H9 (cell line): ENCODE data around the gene LRRC14B. TPM values are rescaled to one million over a fixed set of nuclear protein-coding genes. Genes with fewer than 3 reads are reported as not detected.

Experiments used
- DNase-seq: peaks from one replicate; pipeline ENCODE4 v3.0.0-alpha.2; 2017
- H2AFZ ChIP-seq: one replicate; pipeline ENCODE4 v1.6.1; 2013; ENCODE audit warnings: mild to moderate bottlenecking, low read length, control low read depth, moderate library complexity
- H2AK5ac ChIP-seq: 2 replicates; pipeline ENCODE4 v1.6.1; 2013; ENCODE audit warnings: low read length, control low read depth, mixed read lengths; ENCODE audit not compliant: insufficient read length
- H2BK120ac ChIP-seq: one replicate; pipeline ENCODE4 v1.6.1; 2013; ENCODE audit warnings: low read depth, mild to moderate bottlenecking, low read length, control low read depth, inconsistent platforms; ENCODE audit not compliant: poor library complexity, severe bottlenecking
- H2BK12ac ChIP-seq: 2 replicates; pipeline ENCODE4 v1.6.1; 2013; ENCODE audit warnings: low read length, control low read depth, mixed read lengths, low read depth; ENCODE audit not compliant: insufficient read length
- H2BK15ac ChIP-seq: 2 replicates; pipeline ENCODE4 v1.6.1; 2013; ENCODE audit warnings: low read depth, low read length, control low read depth
- H2BK20ac ChIP-seq: one replicate; pipeline ENCODE4 v1.6.1; 2013; ENCODE audit warnings: low read depth, mild to moderate bottlenecking, low read length, control low read depth, inconsistent platforms; ENCODE audit not compliant: poor library complexity, severe bottlenecking
- H2BK5ac ChIP-seq: 2 replicates; pipeline ENCODE4 v1.6.1; 2013; ENCODE audit warnings: low read length, control low read depth, mixed read lengths; ENCODE audit not compliant: insufficient read length
- H3K14ac ChIP-seq: 2 replicates; pipeline ENCODE4 v1.6.1; 2013; ENCODE audit warnings: low read length, control low read depth; ENCODE audit not compliant: insufficient read depth
- H3K18ac ChIP-seq: 2 replicates; pipeline ENCODE4 v1.6.1; 2013; ENCODE audit warnings: low read depth, mild to moderate bottlenecking, mixed read lengths, low read length, control low read depth; ENCODE audit not compliant: insufficient read length
- H3K23ac ChIP-seq: 2 replicates; pipeline ENCODE4 v1.6.1; 2013; ENCODE audit warnings: low read length, control low read depth, mixed read lengths, low read depth; ENCODE audit not compliant: insufficient read length
- H3K23me2 ChIP-seq: 2 replicates; pipeline ENCODE4 v1.6.1; 2013; ENCODE audit warnings: low read depth, mild to moderate bottlenecking, mixed read lengths, low read length, control low read depth; ENCODE audit not compliant: insufficient read length, poor library complexity, severe bottlenecking
- H3K27ac ChIP-seq: 2 replicates; pipeline ENCODE4 v1.5.1; 2013; ENCODE audit warnings: low read length, control low read depth, mixed read lengths, low read depth; ENCODE audit not compliant: insufficient read length
- H3K27me3 ChIP-seq: 2 replicates; pipeline ENCODE4 v1.6.1; 2013; ENCODE audit warnings: low read length, control low read depth, inconsistent platforms; ENCODE audit not compliant: insufficient read depth
- H3K4ac ChIP-seq: 2 replicates; pipeline ENCODE4 v1.6.1; 2013; ENCODE audit warnings: low read depth, mild to moderate bottlenecking, control low read depth, inconsistent platforms, low read length, moderate library complexity
- H3K4me1 ChIP-seq: 2 replicates; pipeline ENCODE4 v1.6.1; 2013; ENCODE audit warnings: low read length, control low read depth, inconsistent platforms; ENCODE audit not compliant: insufficient read depth
- H3K4me2 ChIP-seq: 2 replicates; pipeline ENCODE4 v1.6.1; 2013; ENCODE audit warnings: low read length, control low read depth, mixed read lengths; ENCODE audit not compliant: insufficient read length, insufficient read depth
- H3K56ac ChIP-seq: 2 replicates; pipeline ENCODE4 v1.6.1; 2013; ENCODE audit warnings: low read depth, mild to moderate bottlenecking, mixed read lengths, low read length, control low read depth; ENCODE audit not compliant: insufficient read length
- H3K79me1 ChIP-seq: 2 replicates; pipeline ENCODE4 v1.6.1; 2013; ENCODE audit warnings: low read depth, mild to moderate bottlenecking, moderate library complexity, low read length, control low read depth, inconsistent platforms; ENCODE audit not compliant: insufficient read depth, poor library complexity, severe bottlenecking
- H3K79me2 ChIP-seq: 2 replicates; pipeline ENCODE4 v1.6.1; 2013; ENCODE audit warnings: low read length, control low read depth, inconsistent platforms; ENCODE audit not compliant: insufficient read depth
- H3K9ac ChIP-seq: 2 replicates; pipeline ENCODE4 v1.6.1; 2013; ENCODE audit warnings: low read length, control low read depth, mixed read lengths; ENCODE audit not compliant: insufficient read length; ENCODE audit errors: extremely low read depth
- H3K9me3 ChIP-seq: one replicate; pipeline ENCODE4 v1.6.1; 2013; ENCODE audit warnings: low read depth, low read length, inconsistent platforms; ENCODE audit not compliant: control insufficient read depth
- H3T11ph ChIP-seq: one replicate; pipeline ENCODE4 v1.6.1; 2013; ENCODE audit warnings: mild to moderate bottlenecking, low read length, control low read depth, inconsistent platforms
- H4K20me1 ChIP-seq: one replicate; pipeline ENCODE4 v1.6.1; 2013; ENCODE audit not compliant: control insufficient read depth, insufficient read length, insufficient read depth
- H4K5ac ChIP-seq: 2 replicates; pipeline ENCODE4 v1.6.1; 2013; ENCODE audit warnings: low read depth, mild to moderate bottlenecking, mixed read lengths, low read length, control low read depth; ENCODE audit not compliant: insufficient read length
- H4K8ac ChIP-seq: replicated peaks from 2 replicates; pipeline ENCODE4 v1.6.1; 2013; ENCODE audit warnings: low read length, control low read depth, mixed read lengths, low read depth; ENCODE audit not compliant: insufficient read length
- H4K91ac ChIP-seq: 2 replicates; pipeline ENCODE4 v1.6.1; 2013; ENCODE audit warnings: low read depth, mild to moderate bottlenecking, moderate library complexity, mixed read lengths, low read length, control low read depth; ENCODE audit not compliant: insufficient read length
- H3K27ac Mint-ChIP-seq, 3 experiments: 2 replicates in 2 of 3; 3 replicates in 1 of 3; pipeline ENCODE4 v1.8.0; 2020 to 2021; ENCODE audit warnings: mixed read lengths in 3 of 3, mild to moderate bottlenecking in 1 of 3, moderate library complexity in 1 of 3
- H3K27me3 Mint-ChIP-seq: 2 replicates; pipeline ENCODE4 v1.8.0; 2021; ENCODE audit warnings: low read depth, mild to moderate bottlenecking, moderate library complexity, mixed read lengths
- H3K36me3 Mint-ChIP-seq, 3 experiments: 2 replicates in 2 of 3; 3 replicates in 1 of 3; pipeline ENCODE4 v1.8.0; 2020 to 2021; ENCODE audit warnings: low read depth in 3 of 3, mixed read lengths in 3 of 3; ENCODE audit not compliant: insufficient read depth in 1 of 3
- H3K4me1 Mint-ChIP-seq, 2 experiments: 2 replicates each; pipeline ENCODE4 v1.8.0; 2020; ENCODE audit warnings: mixed read lengths in 2 of 2
- H3K4me3 Mint-ChIP-seq, 2 experiments: 2 replicates in 1 of 2; 3 replicates in 1 of 2; pipeline ENCODE4 v1.8.0; 2020 to 2021; ENCODE audit warnings: mild to moderate bottlenecking in 2 of 2, mixed read lengths in 2 of 2, moderate library complexity in 1 of 2
- H3K9me3 Mint-ChIP-seq, 2 experiments: 2 replicates in 1 of 2; 3 replicates in 1 of 2; pipeline ENCODE4 v1.8.0; 2020; ENCODE audit warnings: mild to moderate bottlenecking in 2 of 2, mixed read lengths in 2 of 2, moderate library complexity in 1 of 2
- CTCF ChIP-seq: fragments of 200-600 bp; sonication (generic); conservative IDR thresholded peaks from 3 replicates; pipeline ENCODE4 v1.8.0; 2021; ENCODE audit warnings: antibody characterized with exemption, mild to moderate bottlenecking
- WGBS: extraction: QIAGEN DNeasy Blood & Tissue Kit; methylation state at CpG from one replicate; pipeline ENCODE4 v1.1.7; 2013; ENCODE audit warnings: missing lambda C conversion rate, low lambda C conversion rate, mixed read lengths; ENCODE audit not compliant: insufficient read length; ENCODE audit errors: extremely low coverage; 5-methylcytosine and 5-hydroxymethylcytosine counted together
- total RNA-seq: library from RNA; stranded (reverse); gene quantifications from 2 replicates; pipeline ENCODE4 v1.2.1, GENCODE V29; 2021

LRRC14B gene
- total RNA-seq, 1 experiment from 2014 or later = not detected

DNA sequence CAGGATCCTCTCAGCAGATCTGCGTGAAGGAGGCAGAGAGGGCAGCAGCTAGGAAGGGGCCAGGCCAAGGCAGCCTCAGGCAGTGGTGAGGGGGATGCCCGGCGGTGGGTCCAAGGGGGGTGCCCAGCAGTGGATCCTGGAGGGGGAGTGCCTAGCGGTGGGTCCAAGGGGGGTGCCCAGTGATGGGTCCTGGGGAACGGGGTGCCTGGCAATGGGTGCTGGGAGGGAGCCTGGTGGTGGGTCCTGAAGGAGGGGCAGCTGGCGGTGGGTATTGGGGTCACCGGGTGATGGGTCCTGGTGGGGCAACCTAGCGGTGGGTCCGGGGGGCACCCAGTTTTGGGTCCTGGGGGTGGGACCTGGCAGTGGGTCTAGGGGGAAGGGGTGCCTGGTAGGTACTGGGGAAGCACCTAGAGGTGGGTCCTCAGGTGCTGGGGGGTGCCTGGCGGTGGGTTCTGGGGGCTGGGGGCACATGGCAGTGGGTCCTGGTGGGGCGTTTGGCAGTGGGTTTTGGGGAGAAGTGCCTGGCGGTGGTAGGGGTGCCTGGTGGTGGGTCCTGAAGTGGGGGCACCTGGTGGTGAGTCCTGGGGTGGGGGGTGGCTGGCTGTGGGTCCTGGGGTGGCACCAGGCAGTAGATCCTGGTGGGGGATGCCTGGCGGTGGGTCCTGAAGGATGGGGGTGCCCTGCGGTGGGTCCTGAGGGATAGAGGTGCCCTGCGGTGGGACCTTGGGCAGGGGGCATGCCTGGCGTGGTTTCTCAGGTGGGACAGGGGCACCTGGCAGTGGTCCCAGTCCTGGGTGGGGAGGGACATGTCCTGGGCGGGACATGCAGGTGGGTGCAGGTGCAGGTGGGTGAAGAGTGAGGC, 1.9 kb downstream of the LRRC14B start:
- WGBS = no CpG with 5 or more reads among the region's 17 CpGs
- H3K4me1 Mint-ChIP-seq = peaks cover 7 to 11% of the 10 kb centered on the region in 2 experiments

More for the DNA sequence above, 1.9 kb downstream of the LRRC14B start:
- no peak overlapping the region for H3K56ac ChIP-seq
- no peak overlapping the region for H3K27ac ChIP-seq
- H3K18ac ChIP-seq = no peak overlapping the region
- H3K9ac ChIP-seq = no peak overlapping the region
- H3T11ph ChIP-seq = no peak overlapping the region
- H2AFZ ChIP-seq = no peak overlapping the region
- H3K23ac ChIP-seq = no peak overlapping the region
- H3K4me1 ChIP-seq = 0 out of 2 replicates have a peak, but pooled peaks cover 2% of the 10 kb centered on the region
- Mint-ChIP-seq H3K27ac (no peak overlapping the region), H3K27me3 (peaks cover 9% of the 10 kb centered on the region), H3K36me3 (no peaks in the 10 kb centered on the region), H3K9me3 (no peaks in the 10 kb centered on the region), H3K4me3 (no peak overlapping the region)
- H2BK12ac ChIP-seq = no peak overlapping the region
- no peaks in the 10 kb centered on the region for H4K20me1 ChIP-seq
- H2BK120ac ChIP-seq = no peak overlapping the region
- H2BK15ac ChIP-seq = no peak overlapping the region
- no peak overlapping the region for H3K4ac ChIP-seq
- no peak overlapping the region for H4K91ac ChIP-seq
- H3K4me2 ChIP-seq = no peak overlapping the region
- no peak overlapping the region for H2BK20ac ChIP-seq
- no peaks in the 10 kb centered on the region for H3K27me3 ChIP-seq
- no peak overlapping the region for H4K5ac ChIP-seq
- H2BK5ac ChIP-seq = no peak overlapping the region
- H2AK5ac ChIP-seq = no peak overlapping the region
- H3K79me1 ChIP-seq = no peaks in the 10 kb centered on the region
- no peak for DNase-seq
- H3K23me2 ChIP-seq = no peaks in the 10 kb centered on the region
- H4K8ac ChIP-seq = no peak overlapping the region
- H3K14ac ChIP-seq = no peak overlapping the region
- no peaks in the 10 kb centered on the region for H3K9me3 ChIP-seq
- TF ChIP-seq CTCF = no peak
- H3K79me2 ChIP-seq = no peaks in the 10 kb centered on the region
